NCI-H187 treated with DMSO at 0.1 percent for 48 hours (cell line): Measurements from ENCODE around the gene MLEC.
"Not testable (repeated sequence)": the region's sequence is repeated elsewhere in the genome, so short reads cannot be mapped to it uniquely, and the experiment has no call there.

ENCODE experiments used
- DNase-seq: peaks from one replicate; lab custom pipeline; 2025; lab: John Stamatoyannopoulos, UW

MLEC gene

GRCh38 chr12:120720987-120721801 is 34.2 kb downstream of the MLEC start:
- no peak for DNase-seq

GRCh38 chr12:120721866-120722265 is 34.9 kb downstream of the MLEC start:
- no peak for DNase-seq

- DNase-seq = no peak
These were observed 35.8 kb downstream of the MLEC start for GRCh38 chr12:120722784-120723183.

- no peak for DNase-seq
These were observed 37.8 kb downstream of the MLEC start for GRCh38 chr12:120724720-120725119.

- DNase-seq = no peak
These were observed 38.3 kb downstream of the MLEC start for GRCh38 chr12:120725151-120725658.

GRCh38 chr12:120725659-120726509 is 38.9 kb downstream of the MLEC start, which contains the start of gene ACADS:
Gene ACADS (plus strand): TSS chr12:120725826. CDS start chr12:120725886, 60 bp downstream.
- peak; percentile 35 for DNase-seq

- no peak for DNase-seq
These were observed 39.5 kb downstream of the MLEC start for GRCh38 chr12:120726510-120726793.

GRCh38 chr12:120726961-120727360 is 40.0 kb downstream of the MLEC start:
- no peak for DNase-seq

- not testable (repeated sequence) for DNase-seq
These were observed 45.2 kb downstream of the MLEC start for GRCh38 chr12:120732198-120732597.

GRCh38 chr12:120733574-120733973 is 46.6 kb downstream of the MLEC start:
- no peak for DNase-seq

- DNase-seq = peak; percentile 43
These were observed 47.3 kb downstream of the MLEC start for GRCh38 chr12:120734210-120734609.

- DNase-seq = no peak
These were observed 48.2 kb downstream of the MLEC start for GRCh38 chr12:120735181-120735580.

GRCh38 chr12:120736404-120737331 is 49.7 kb downstream of the MLEC start:
- DNase-seq = no peak

- DNase-seq = no peak
These were observed 50.8 kb downstream of the MLEC start for GRCh38 chr12:120737557-120738251.

GRCh38 chr12:120738252-120739030 is 51.5 kb downstream of the MLEC start:
- DNase-seq = no peak

- DNase-seq = no peak
These were observed 52.2 kb downstream of the MLEC start for GRCh38 chr12:120739031-120739762.

- no peak for DNase-seq
These were observed 53.1 kb downstream of the MLEC start for GRCh38 chr12:120739821-120740613.

GRCh38 chr12:120740871-120741270 is 53.9 kb downstream of the MLEC start:
- DNase-seq = no peak
